Cerebellar nuclear complex (tissue), 1 donor: Measurements from ENCODE around the gene PDILT.
"Not testable (repeated sequence)": the region's sequence is repeated elsewhere in the genome, so short reads cannot be mapped to it uniquely, and the experiment has no call there.

Source experiments
- DNase-seq, 2 experiments: peaks; one replicate each; lab custom pipeline; 2025; lab: John Stamatoyannopoulos, UW

The PDILT gene

GRCh38 chr16:20321051-20321450 lies 83.5 kb downstream of the PDILT start:
- not testable (repeated sequence) for DNase-seq

GRCh38 chr16:20320592-20320991 lies 83.9 kb downstream of the PDILT start:
- DNase-seq, result no peak

- no peak for DNase-seq
Observed at GRCh38 chr16:20320178-20320577, 84.4 kb downstream of the PDILT start.

- no peak for DNase-seq
Observed at GRCh38 chr16:20319406-20319805, 85.1 kb downstream of the PDILT start.

- DNase-seq, result no peak
Observed at GRCh38 chr16:20318437-20318836, 86.1 kb downstream of the PDILT start.

GRCh38 chr16:20318006-20318405 lies 86.5 kb downstream of the PDILT start:
- DNase-seq, result no peak

GRCh38 chr16:20317117-20317516 lies 87.4 kb downstream of the PDILT start:
- no peak for DNase-seq

GRCh38 chr16:20316715-20317114 lies 87.8 kb downstream of the PDILT start:
- no peak for DNase-seq

- no peak for DNase-seq
Observed at GRCh38 chr16:20315764-20316163, 88.8 kb downstream of the PDILT start.

- no peak for DNase-seq
Observed at GRCh38 chr16:20314575-20314974, 90.0 kb downstream of the PDILT start.

- no peak for DNase-seq
Observed at GRCh38 chr16:20313741-20314140, 90.8 kb downstream of the PDILT start.

- DNase-seq, result not testable (repeated sequence)
Observed at GRCh38 chr16:20312536-20313095, 91.9 kb downstream of the PDILT start.

- DNase-seq, result no peak
Observed at GRCh38 chr16:20311548-20311947, 93.0 kb downstream of the PDILT start.

GRCh38 chr16:20310421-20311395 lies 93.8 kb downstream of the PDILT start:
- DNase-seq, result no peak

GRCh38 chr16:20309786-20310185 lies 94.8 kb downstream of the PDILT start:
- no peak for DNase-seq
